HL-60/S4 treated with retinoic acid at 250 ng/mL for 4 days and 3 days (cell line): ENCODE results near the gene NVL.

Experiments used
- in situ Hi-C: fragments of 300-500 bp; cut with MboI; formaldehyde crosslinking; loops from 2 replicates; pipeline ENCODE4 v1.7.0; 2022; ENCODE audit warnings: low sequenced_read_pairs

Gene NVL

GRCh38 chr1:224289396-224289795, 40.6 kb downstream of the NVL start:
- in situ Hi-C loops = no loop called here

- in situ Hi-C loops = no loop called here
Observed at GRCh38 chr1:224287714-224288113, 42.3 kb downstream of the NVL start.

- in situ Hi-C loops = no loop called here
Observed at GRCh38 chr1:224282140-224282539, 47.8 kb downstream of the NVL start.

GRCh38 chr1:224276771-224277487, 53.0 kb downstream of the NVL start:
- in situ Hi-C loops = no loop called here

GRCh38 chr1:224274970-224275626, 54.9 kb downstream of the NVL start:
- in situ Hi-C loops = no loop called here

GRCh38 chr1:224273641-224274040, 56.3 kb downstream of the NVL start:
- in situ Hi-C loops = no loop called here

GRCh38 chr1:224271106-224271505, 58.9 kb downstream of the NVL start:
- in situ Hi-C loops = no loop called here

GRCh38 chr1:224267925-224268324, 62.0 kb downstream of the NVL start:
- in situ Hi-C loops = no loop called here

GRCh38 chr1:224266915-224267856, 62.8 kb downstream of the NVL start:
- in situ Hi-C loops = no loop called here

GRCh38 chr1:224266105-224266914, 63.7 kb downstream of the NVL start:
- in situ Hi-C loops = no loop called here

GRCh38 chr1:224264321-224264720, 65.7 kb downstream of the NVL start:
- in situ Hi-C loops = no loop called here

- in situ Hi-C loops = no loop called here
Observed at GRCh38 chr1:224262373-224263054, 67.5 kb downstream of the NVL start.

GRCh38 chr1:224259986-224260385, 70.0 kb downstream of the NVL start:
- in situ Hi-C loops = no loop called here

- in situ Hi-C loops = no loop called here
Observed at GRCh38 chr1:224258351-224258750, 71.6 kb downstream of the NVL start.

GRCh38 chr1:224256640-224257039, 73.3 kb downstream of the NVL start:
- in situ Hi-C loops = no loop called here

GRCh38 chr1:224253721-224254120, 76.3 kb downstream of the NVL start:
- in situ Hi-C loops = no loop called here

GRCh38 chr1:224252479-224252878, 77.5 kb downstream of the NVL start:
- in situ Hi-C loops = no loop called here

- in situ Hi-C loops = no loop called here
Observed at GRCh38 chr1:224251741-224252146, 78.2 kb downstream of the NVL start.

GRCh38 chr1:224245188-224245587, 84.8 kb downstream of the NVL start:
- in situ Hi-C loops = no loop called here

- in situ Hi-C loops = no loop called here
Observed at GRCh38 chr1:224238756-224239155, 91.2 kb downstream of the NVL start.
